Kidney epithelial cell (primary cell): ENCODE results near the gene DLG2. TPM values are rescaled to one million over a fixed set of nuclear protein-coding genes. Genes with fewer than 3 reads are reported as not detected.

Experiments used
- DNase-seq: peaks from one replicate; pipeline ENCODE4 v3.0.0-alpha.2; 2010; ENCODE audit warnings: low read depth
- H3K27me3 ChIP-seq: 2 replicates; pipeline ENCODE4 v1.6.0; 2011; ENCODE audit warnings: low read length; ENCODE audit not compliant: control insufficient read depth, insufficient read depth
- H3K36me3 ChIP-seq: 2 replicates; pipeline ENCODE4 v1.5.1; 2011; ENCODE audit warnings: low read length; ENCODE audit not compliant: control insufficient read depth, insufficient read depth
- H3K4me3 ChIP-seq: 2 replicates; pipeline ENCODE4 v1.5.1; 2011; ENCODE audit warnings: low read depth, mild to moderate bottlenecking, control low read depth, low read length
- total RNA-seq: library from RNA; depleted of rRNA; stranded (reverse); fragments of >200 nt; gene quantifications from 2 replicates; pipeline ENCODE4 v1.2.3, GENCODE V29; 2015
- TF ChIP-seq, protein P1 (sequence below): IDR thresholded peaks from 2 replicates; pipeline ENCODE4 v1.5.1; 2011; ENCODE audit warnings: mild to moderate bottlenecking, moderate library complexity, low read length, control low read depth, inconsistent platforms; ENCODE audit not compliant: insufficient read depth, poor library complexity, severe bottlenecking

The DLG2 gene
- total RNA-seq, 1 donor from 2014 or later, result 0.75 TPM

DNA sequence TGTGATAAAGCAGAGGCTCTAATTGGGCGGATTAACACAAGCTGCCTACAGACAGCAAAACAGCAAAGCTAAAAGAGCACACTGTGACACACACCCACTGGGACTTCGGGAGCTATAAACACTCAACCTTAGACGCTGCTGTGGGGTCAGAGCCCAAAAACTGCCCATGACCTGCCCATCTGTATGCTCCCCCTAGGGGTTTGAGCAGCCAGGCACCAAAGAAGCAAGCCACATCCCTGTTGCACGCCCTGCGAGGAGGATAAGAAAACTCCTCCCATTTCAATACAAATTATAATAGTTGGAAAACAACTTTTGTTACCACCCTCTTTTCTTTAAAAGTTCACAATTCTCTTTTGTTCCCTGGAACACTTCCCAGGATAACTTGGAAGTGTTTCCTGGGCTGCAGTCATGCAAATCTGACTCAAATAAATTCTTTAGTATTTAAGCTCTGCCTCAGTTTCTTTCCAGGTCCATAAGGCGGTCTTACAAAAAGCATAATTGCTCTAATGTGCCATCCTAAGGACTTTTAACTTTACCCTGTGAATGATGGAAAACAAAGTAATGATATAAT is 86.4 kb downstream of the DLG2 start:
- Histone ChIP-seq H3K36me3 (no peaks in the 10 kb centered on the region), H3K4me3 (no peak overlapping the region), H3K27me3 (no peaks in the 10 kb centered on the region)
- DNase-seq, result no peak
- TF ChIP-seq, protein P1, sequence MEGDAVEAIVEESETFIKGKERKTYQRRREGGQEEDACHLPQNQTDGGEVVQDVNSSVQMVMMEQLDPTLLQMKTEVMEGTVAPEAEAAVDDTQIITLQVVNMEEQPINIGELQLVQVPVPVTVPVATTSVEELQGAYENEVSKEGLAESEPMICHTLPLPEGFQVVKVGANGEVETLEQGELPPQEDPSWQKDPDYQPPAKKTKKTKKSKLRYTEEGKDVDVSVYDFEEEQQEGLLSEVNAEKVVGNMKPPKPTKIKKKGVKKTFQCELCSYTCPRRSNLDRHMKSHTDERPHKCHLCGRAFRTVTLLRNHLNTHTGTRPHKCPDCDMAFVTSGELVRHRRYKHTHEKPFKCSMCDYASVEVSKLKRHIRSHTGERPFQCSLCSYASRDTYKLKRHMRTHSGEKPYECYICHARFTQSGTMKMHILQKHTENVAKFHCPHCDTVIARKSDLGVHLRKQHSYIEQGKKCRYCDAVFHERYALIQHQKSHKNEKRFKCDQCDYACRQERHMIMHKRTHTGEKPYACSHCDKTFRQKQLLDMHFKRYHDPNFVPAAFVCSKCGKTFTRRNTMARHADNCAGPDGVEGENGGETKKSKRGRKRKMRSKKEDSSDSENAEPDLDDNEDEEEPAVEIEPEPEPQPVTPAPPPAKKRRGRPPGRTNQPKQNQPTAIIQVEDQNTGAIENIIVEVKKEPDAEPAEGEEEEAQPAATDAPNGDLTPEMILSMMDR, result no peak

- DNase-seq, result no peak
- Histone ChIP-seq H3K36me3 (no peaks in the 10 kb centered on the region), H3K4me3 (no peak overlapping the region), H3K27me3 (no peaks in the 10 kb centered on the region)
- TF ChIP-seq, protein P1, result no peak
These were observed 87.0 kb downstream of the DLG2 start for GRCh38 chr11:85540181-85540580.

DNA sequence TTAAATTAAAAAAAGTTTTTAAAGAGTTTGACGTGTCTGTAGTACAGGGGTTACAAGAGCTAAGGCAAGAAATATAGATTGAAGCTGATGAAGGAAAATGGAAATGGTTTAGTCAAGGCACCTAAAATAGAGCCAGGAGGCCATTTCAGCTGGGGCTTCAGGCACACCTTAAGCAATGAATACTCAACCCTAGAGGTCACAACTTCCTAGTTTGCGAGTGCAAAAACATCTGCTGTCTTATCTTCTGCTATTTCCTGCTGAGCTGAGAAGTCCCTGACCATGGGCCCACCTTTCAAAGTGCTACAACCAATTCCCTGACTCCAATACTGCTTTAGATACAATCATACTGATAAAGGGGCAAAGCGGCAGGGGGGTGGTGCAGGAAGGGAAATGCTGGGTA is 87.4 kb downstream of the DLG2 start:
- TF ChIP-seq, protein P1, result no peak
- Histone ChIP-seq H3K4me3 (no peak overlapping the region), H3K27me3 (no peaks in the 10 kb centered on the region), H3K36me3 (no peaks in the 10 kb centered on the region)
- no peak for DNase-seq

DNA sequence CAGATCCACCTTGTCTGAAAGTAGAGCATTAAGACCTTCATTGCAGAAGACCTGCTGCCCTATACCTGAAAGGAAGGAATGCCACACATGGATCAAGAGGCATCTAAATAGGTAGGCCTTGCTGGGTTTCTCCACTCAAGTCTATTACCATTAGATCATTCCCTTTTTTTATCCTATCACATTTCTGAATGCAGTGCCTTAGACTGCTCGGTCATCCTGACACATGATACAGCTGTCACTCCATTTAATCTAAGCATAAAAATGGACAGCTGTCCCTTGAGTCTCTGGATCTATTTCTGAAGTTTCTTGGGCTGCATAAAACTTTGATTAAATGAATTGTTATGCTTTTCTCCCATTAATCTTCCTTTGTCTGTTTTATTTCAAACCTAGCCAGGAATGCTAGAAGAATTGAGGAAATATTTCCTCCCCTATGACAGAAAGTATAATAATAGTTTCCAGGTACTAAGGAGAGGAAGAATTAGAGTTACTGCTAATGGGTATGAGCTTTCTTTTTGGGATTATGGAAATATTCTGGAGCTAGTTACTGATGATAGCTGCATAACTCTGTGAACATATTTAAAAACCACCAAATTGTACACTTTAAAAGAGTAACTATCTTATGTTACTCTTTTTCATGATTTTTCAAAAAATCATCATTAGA is 88.0 kb downstream of the DLG2 start:
- no peak overlapping the region for H3K4me3 ChIP-seq
- TF ChIP-seq, protein P1, result no peak
- H3K27me3 ChIP-seq, result no peaks in the 10 kb centered on the region
- no peaks in the 10 kb centered on the region for H3K36me3 ChIP-seq
- no peak for DNase-seq

- H3K27me3 ChIP-seq, result no peaks in the 10 kb centered on the region
- H3K36me3 ChIP-seq, result no peaks in the 10 kb centered on the region
- no peak overlapping the region for H3K4me3 ChIP-seq
- TF ChIP-seq, protein P1, result no peak
- DNase-seq, result no peak
These were observed 90.7 kb downstream of the DLG2 start for GRCh38 chr11:85536438-85536837.

DNA sequence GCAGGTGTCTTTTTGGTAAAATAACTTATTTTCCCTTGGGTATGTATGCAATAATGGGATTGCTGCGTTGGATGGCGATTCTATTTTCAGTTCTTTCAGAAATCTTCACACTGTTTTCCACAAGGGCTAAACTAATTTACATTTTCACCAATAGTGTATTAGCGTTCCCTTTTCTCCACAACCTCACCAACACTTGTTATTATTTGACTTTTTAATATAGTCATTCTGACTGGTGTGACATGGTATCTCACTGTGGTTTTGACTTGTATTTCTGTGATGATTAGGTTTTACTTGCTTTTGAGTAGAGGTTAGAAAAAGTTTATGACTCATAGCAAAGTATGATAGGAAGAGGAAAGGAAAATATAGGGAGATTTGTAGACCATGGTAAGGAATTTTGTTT is 92.3 kb downstream of the DLG2 start:
- TF ChIP-seq, protein P1, result no peak
- Histone ChIP-seq H3K36me3 (no peaks in the 10 kb centered on the region), H3K4me3 (no peak overlapping the region), H3K27me3 (no peaks in the 10 kb centered on the region)
- DNase-seq, result no peak
